ENCODE data around the gene C5. TPM values are rescaled to one million over a fixed set of nuclear protein-coding genes. Genes with fewer than 3 reads are reported as not detected.
A peak's percentile ranks its signal among the peaks of the same experiment; 100 is the strongest.

The C5 gene
- total and polyA plus RNA-seq, 9 donors, result 3.0 to 7.2 (median 4.6) TPM

- no peaks in the 10 kb centered on the region for H3K27me3 ChIP-seq
- no peak overlapping the region for H3K4me3 ChIP-seq
- WGBS, 3 donors, result 90 to 99% (median 94%) methylated on average over 3 of the region's 3 CpGs
- H3K36me3 ChIP-seq, result no peaks in the 10 kb centered on the region
- TF ChIP-seq CTCF (IDR thresholded peaks at IDR 0.05) (no peak), EP300 (IDR thresholded peaks at IDR 0.05) (no peak), POLR2A (IDR thresholded peaks at IDR 0.05) (no peak)
- DNase-seq, result no peak
- intact Hi-C loops (cut with DNase I), result no loop called here
- no peaks in the 10 kb centered on the region for H3K9me3 ChIP-seq
- H3K4me1 ChIP-seq (ENCODE audit: insufficient read depth), result no peaks in the 10 kb centered on the region
- H3K27ac ChIP-seq, result no peak overlapping the region
Observed at GRCh38 chr9:120910643-120911042, 139.4 kb downstream of the C5 start.

GRCh38 chr9:120909904-120910303 lies 140.2 kb downstream of the C5 start:
- H3K4me1 ChIP-seq (ENCODE audit: insufficient read depth), result no peaks in the 10 kb centered on the region
- no peaks in the 10 kb centered on the region for H3K36me3 ChIP-seq
- H3K27me3 ChIP-seq, result no peaks in the 10 kb centered on the region
- no peak overlapping the region for H3K27ac ChIP-seq
- WGBS, 3 donors, result 80 to 86% (median 84%) methylated on average over 5 of the region's 5 CpGs
- intact Hi-C loops (cut with DNase I), result no loop called here
- no peaks in the 10 kb centered on the region for H3K9me3 ChIP-seq
- peak in 1 of 5 donors; percentile 16 for DNase-seq
- H3K4me3 ChIP-seq, result no peak overlapping the region
- no peak for TF ChIP-seq CTCF (IDR thresholded peaks at IDR 0.05)
- TF ChIP-seq EP300 (IDR thresholded peaks at IDR 0.05), result no peak
- TF ChIP-seq POLR2A (IDR thresholded peaks at IDR 0.05), result no peak

- Histone ChIP-seq H3K4me3 (no peak overlapping the region), H3K4me1 (ENCODE audit: insufficient read depth) (no peaks in the 10 kb centered on the region), H3K27me3 (no peaks in the 10 kb centered on the region), H3K36me3 (no peaks in the 10 kb centered on the region), H3K9me3 (no peaks in the 10 kb centered on the region), H3K27ac (no peak overlapping the region)
- TF ChIP-seq CTCF (IDR thresholded peaks at IDR 0.05) (no peak), EP300 (IDR thresholded peaks at IDR 0.05) (no peak), POLR2A (IDR thresholded peaks at IDR 0.05) (no peak)
- 84 to 88% (median 85%) methylated on average over 11 of the region's 11 CpGs for WGBS, 3 donors
- peak in 1 of 5 donors; percentile 15 for DNase-seq
- intact Hi-C loops (cut with DNase I), result no loop called here
Observed at GRCh38 chr9:120905315-120906164, 144.5 kb downstream of the C5 start.

- intact Hi-C loops (cut with DNase I), result no loop called here
- no peak overlapping the region for H3K27ac ChIP-seq
- no peaks in the 10 kb centered on the region for H3K27me3 ChIP-seq
- no peak for TF ChIP-seq EP300 (IDR thresholded peaks at IDR 0.05)
- TF ChIP-seq POLR2A (IDR thresholded peaks at IDR 0.05), result no peak
- no peak for TF ChIP-seq CTCF (IDR thresholded peaks at IDR 0.05)
- no peaks in the 10 kb centered on the region for H3K36me3 ChIP-seq
- DNase-seq, result no peak
- no peak overlapping the region for H3K4me3 ChIP-seq
- H3K4me1 ChIP-seq (ENCODE audit: insufficient read depth), result no peaks in the 10 kb centered on the region
- WGBS, 3 donors, result 94 to 98% (median 98%) methylated on average over 11 of the region's 11 CpGs
- no peaks in the 10 kb centered on the region for H3K9me3 ChIP-seq
Observed at GRCh38 chr9:120904978-120905301, 145.1 kb downstream of the C5 start.
